HepG2 (cell line): ENCODE results near the gene DCC. TPM values are rescaled to one million over a fixed set of nuclear protein-coding genes. Genes with fewer than 3 reads are reported as not detected.
A peak's percentile ranks its signal among the peaks of the same experiment; 100 is the strongest.

ENCODE experiments used
- ATAC-seq: fragments of 200-7000 bp; cut with Tn5 transposase; 3 replicates; pipeline ENCODE4 v1.9.1; 2020; ENCODE audit warnings: mild to moderate bottlenecking, moderate library complexity
- BruUV-seq: library from RNA; stranded (reverse); fragments of 400-500 nt; replicated peaks from 2 replicates; lab custom pipeline; 2021; lab: Mats Ljungman, UMichigan
- CTCF ChIA-PET: fragments of 300-600 bp; formaldehyde crosslinking; extraction: SDS; loops from one replicate; lab custom pipeline; 2021; ENCODE audit warnings: low total read pairs, inconsistent platforms, low intra/inter-chr PET ratio; lab: Yijun Ruan, JAX
- POLR2A ChIA-PET: fragments of 350-600 bp; sonication (Branson Sonifier 250); formaldehyde crosslinking; loops from one replicate; lab custom pipeline; 2020; ENCODE audit warnings: antibody characterized with exemption, inconsistent platforms; lab: Yijun Ruan, JAX
- DNase-seq: peaks from one replicate; pipeline ENCODE4 v3.0.0-alpha.2; 2015; ENCODE audit warnings: low spot score
- FAIRE-seq: peaks from 3 replicates; lab custom pipeline; 2011; peaks lifted over from hg19 to GRCh38; lab: Jason Lieb, UNC
- H2AFZ ChIP-seq: one replicate; pipeline ENCODE4 v1.6.1; 2011; ENCODE audit warnings: low read length, inconsistent platforms
- H3K27ac ChIP-seq: fragments of 300-600 bp; 3 replicates; pipeline ENCODE4 v1.8.0; 2011; ENCODE audit warnings: mixed run types, mild to moderate bottlenecking, mixed read lengths, low read length, inconsistent platforms; ENCODE audit not compliant: insufficient read depth; ENCODE audit errors: extremely low read length
- H3K27me3 ChIP-seq, 2 experiments: fragments of 200-600 bp in 1 of 2; 2 replicates in 1 of 2; 3 replicates in 1 of 2; pipeline versions ENCODE4 v1.6.0 to v1.8.0; 2011; ENCODE audit warnings: low read length in 2 of 2, mild to moderate bottlenecking in 2 of 2, moderate library complexity in 2 of 2, inconsistent platforms in 1 of 2; ENCODE audit not compliant: insufficient read depth in 2 of 2, control insufficient read depth in 1 of 2
- H3K36me3 ChIP-seq, 2 experiments: fragments of 200-600 bp in 1 of 2; replicated peaks in 1 of 2; 2 replicates in 1 of 2; 3 replicates in 1 of 2; pipeline versions ENCODE4 v1.5.1 to v1.8.0; 2011; ENCODE audit warnings: low read length in 2 of 2, inconsistent platforms in 1 of 2; ENCODE audit not compliant: insufficient read depth in 2 of 2, control insufficient read depth in 1 of 2
- H3K4me1 ChIP-seq: 2 replicates; pipeline ENCODE4 v1.5.1; 2012; ENCODE audit warnings: low read length, inconsistent platforms; ENCODE audit not compliant: insufficient read depth
- H3K4me2 ChIP-seq: 2 replicates; pipeline ENCODE4 v1.6.0; 2011; ENCODE audit warnings: low read depth, low read length, inconsistent platforms
- H3K4me3 ChIP-seq, 3 experiments: fragments of 200-600 bp in 1 of 3; sonication (generic), shearing (Covaris generic) in 1 of 3; replicated peaks in 1 of 3; 2 replicates each; pipeline ENCODE4 v1.5.1; 2011 to 2016; ENCODE audit warnings: low read length in 3 of 3, inconsistent platforms in 2 of 3, low read depth in 2 of 3, mild to moderate bottlenecking in 2 of 3, control low read depth in 1 of 3, mixed read lengths in 1 of 3; ENCODE audit not compliant: insufficient read depth in 1 of 3
- H3K79me2 ChIP-seq: one replicate; pipeline ENCODE4 v1.6.1; 2011; ENCODE audit warnings: low read length, inconsistent platforms; ENCODE audit not compliant: insufficient read depth
- H3K9ac ChIP-seq: 2 replicates; pipeline ENCODE4 v1.6.0; 2011; ENCODE audit warnings: mild to moderate bottlenecking, low read depth, low read length, inconsistent platforms; ENCODE audit not compliant: insufficient read depth
- H3K9me3 ChIP-seq: 2 replicates; pipeline ENCODE4 v1.5.1; 2012; ENCODE audit warnings: mild to moderate bottlenecking, low read length
- H4K20me1 ChIP-seq: 2 replicates; pipeline ENCODE4 v1.6.0; 2011; ENCODE audit warnings: inconsistent platforms, mild to moderate bottlenecking, low read length, moderate library complexity; ENCODE audit not compliant: insufficient read depth
- ATF1 ChIP-seq: IDR thresholded peaks from 2 replicates; pipeline ENCODE4 v1.6.1; 2016; ENCODE audit warnings: mild to moderate bottlenecking, control low read depth
- CSRNP1 ChIP-seq: sonication (generic); formaldehyde crosslinking; IDR thresholded peaks from 2 replicates; pipeline ENCODE4 v1.8.1; 2023; ENCODE audit warnings: mild to moderate bottlenecking, missing genetic modification reagents
- GTF3A ChIP-seq: sonication (generic); formaldehyde crosslinking; conservative IDR thresholded peaks from 2 replicates; pipeline ENCODE4 v1.4.0; 2020; ENCODE audit warnings: mild to moderate bottlenecking, missing genetic modification reagents
- MAFK ChIP-seq, 2 experiments: IDR thresholded peaks in 1 of 2; conservative IDR thresholded peaks in 1 of 2; 2 replicates each; pipeline ENCODE4 v1.6.1; 2011; ENCODE audit warnings: improper control_type of control experiment in 2 of 2, low read length in 2 of 2
- MXD1 ChIP-seq: sonication (generic); formaldehyde crosslinking; IDR thresholded peaks from 2 replicates; pipeline ENCODE4 v1.4.0; 2020; ENCODE audit warnings: mild to moderate bottlenecking, missing genetic modification reagents
- NFE2L2 ChIP-seq: fragments of 150-350 bp; IDR thresholded peaks from 2 replicates; pipeline ENCODE4 v1.6.1; 2014; ENCODE audit warnings: low read length
- POGZ ChIP-seq: sonication (generic); formaldehyde crosslinking; IDR thresholded peaks from 2 replicates; pipeline ENCODE4 v1.4.0; 2020; ENCODE audit warnings: mild to moderate bottlenecking, missing genetic modification reagents
- SP4 ChIP-seq: sonication (generic); formaldehyde crosslinking; IDR thresholded peaks from 2 replicates; pipeline ENCODE4 v1.8.1; 2023; ENCODE audit warnings: mild to moderate bottlenecking, missing genetic modification reagents
- U2AF1 ChIP-seq: fragments of 200-400 bp; formaldehyde crosslinking; optimal IDR thresholded peaks from 2 replicates; pipeline ENCODE3; 2017; ENCODE audit warnings: mild to moderate bottlenecking, low read depth, low read length
- ZNF280D ChIP-seq: sonication (generic); formaldehyde crosslinking; IDR thresholded peaks from 2 replicates; pipeline ENCODE4 v1.5.1; 2020; ENCODE audit warnings: mild to moderate bottlenecking, missing genetic modification reagents
- ZNF563 ChIP-seq: sonication (generic); formaldehyde crosslinking; IDR thresholded peaks from 2 replicates; pipeline ENCODE4 v1.8.0; 2022; ENCODE audit warnings: mild to moderate bottlenecking, moderate library complexity, missing genetic modification reagents
- ZNF574 ChIP-seq: sonication (generic); formaldehyde crosslinking; IDR thresholded peaks from 2 replicates; pipeline ENCODE4 v1.4.0; 2020; ENCODE audit warnings: missing genetic modification reagents
- WGBS: methylation state at CpG from one replicate; pipeline ENCODE4 v1.1.6; 2017; ENCODE audit warnings: low lambda C conversion rate; 5-methylcytosine and 5-hydroxymethylcytosine counted together
- in situ Hi-C: cut with HindIII; loops from 2 replicates; pipeline ENCODE4 v1.10.0; 2017; ENCODE audit warnings: low pct_unique_long_range_greater_than_20kb; ENCODE audit not compliant: extremely low pct_ligation_motif_present
- intact Hi-C: fragments of 100-400 bp; cut with micrococcal nuclease; formaldehyde crosslinking; loops from one replicate; pipeline ENCODE4 v1.10.0; 2022; ENCODE audit not compliant: unreplicated experiment
- polyA plus RNA-seq, 8 experiments: library from polyadenylated mRNA; depleted of rRNA in 3 of 8; stranded (reverse) in 7 of 8; unstranded in 1 of 8; fragments of >200 nt; fragmentation: Illumina TruSeq in 4 of 8; extraction: Trizol in 4 of 8; gene quantifications; 2 replicates each; pipeline versions ENCODE4 v1.2.1 to v1.2.3, GENCODE V29; 2011 to 2016; ENCODE audit warnings: low read depth in 4 of 8, missing spikeins in 1 of 8, mixed read lengths in 1 of 8; ENCODE audit not compliant: insufficient read depth in 1 of 8
- total RNA-seq, 5 experiments: library from RNA; depleted of rRNA; stranded (reverse); fragments of >200 nt; fragmentation: Illumina TruSeq; extraction: Trizol; gene quantifications; 2 replicates each; pipeline ENCODE4 v1.2.3, GENCODE V29; 2016; ENCODE audit warnings: low read depth in 1 of 5

DCC gene
- total and polyA plus RNA-seq, 2 of the 13 experiments (the other 11 are each of a cell fraction or from before 2014, with no cell fraction given), result not detected

- Histone ChIP-seq H3K9ac (no peak overlapping the region), H3K4me3 (no peak overlapping the region), H3K27ac (no peak overlapping the region), H3K27me3 (no peaks in the 10 kb centered on the region; a peak in 1 of 5 replicates), H3K4me1 (no peaks in the 10 kb centered on the region), H3K36me3 (no peaks in the 10 kb centered on the region), H3K9me3 (no peaks in the 10 kb centered on the region), H3K4me2 (no peak overlapping the region), H2AFZ (no peak overlapping the region), H3K79me2 (no peaks in the 10 kb centered on the region), H4K20me1 (no peaks in the 10 kb centered on the region)
- POLR2A ChIA-PET, result no interaction called here
- in situ Hi-C loops, result no loop called here
- ATAC-seq (no peak), DNase-seq (peak; percentile 1), FAIRE-seq (no peak)
- 66% methylated on average over 5 of the region's 5 CpGs for WGBS
- TF ChIP-seq MAFK (conservative IDR thresholded peaks at IDR 0.05 in 1 of 2, IDR thresholded peaks at IDR 0.05 in 1 of 2; ENCODE audit: low read length in 2 of 2), result 0 out of 4 replicates have a peak, but pooled peaks have one; percentile 18 to 20
- no peak for TF ChIP-seq GTF3A (CRISPR knock-in tag)
- no peak for TF ChIP-seq POGZ (CRISPR knock-in tag)
- TF ChIP-seq ZNF574 (CRISPR knock-in tag), result peak; percentile 55; the same call in 1 of the 2 replicates
- no peak for TF ChIP-seq MXD1 (CRISPR knock-in tag)
- no peak for TF ChIP-seq CSRNP1 (CRISPR knock-in tag)
- TF ChIP-seq ZNF280D (CRISPR knock-in tag), result no peak
- no peak for TF ChIP-seq ZNF563
- TF ChIP-seq SP4, result no peak
- no peak for TF ChIP-seq ATF1 (CRISPR knock-in tag)
- peak; percentile 79 for TF ChIP-seq NFE2L2
- TF ChIP-seq U2AF1, result no peak
- BruUV-seq, result no TSS peak
- intact Hi-C loops, result no loop called here
- CTCF ChIA-PET, result no interaction called here
Observed at GRCh38 chr18:52636536-52636935, 296.5 kb downstream of the DCC start.
